ENCODE data around the gene SH3BP4. TPM values are rescaled to one million over a fixed set of nuclear protein-coding genes. Genes with fewer than 3 reads are reported as not detected.

SH3BP4 gene
- total RNA-seq, 2 experiments from 2014 or later, result 0.06 TPM; not detected in 1

- peaks cover 30% of the 10 kb centered on the region for H3K4me1 ChIP-seq (ENCODE audit: insufficient read depth, low read length, poor library complexity, severe bottlenecking)
- no peaks in the 10 kb centered on the region for H4K20me1 ChIP-seq (ENCODE audit: insufficient read depth, low read length)
- no peaks in the 10 kb centered on the region for H3K9me3 ChIP-seq (ENCODE audit: low read length)
- H3K36me3 ChIP-seq (ENCODE audit: insufficient read depth, low read length), result no peaks in the 10 kb centered on the region
- no peaks in the 10 kb centered on the region for H3K9me2 ChIP-seq (ENCODE audit: insufficient read depth, low read length)
- H3K4me3 ChIP-seq (ENCODE audit: low read depth, low read length, poor library complexity, severe bottlenecking), result peak overlapping the region; percentile 52
- no peak overlapping the region for H3K27ac ChIP-seq (ENCODE audit: low read depth, low read length, poor library complexity, severe bottlenecking)
- H2AFZ ChIP-seq (ENCODE audit: low read length), result peak overlapping the region; percentile 56; the same call in 1 of the 2 replicates
- H3K79me2 ChIP-seq (ENCODE audit: insufficient read depth, low read depth, low read length), result no peaks in the 10 kb centered on the region
- intact Hi-C loops (cut with micrococcal nuclease; ENCODE audit: unreplicated experiment), result no loop called here
- no TSS peak for BruUV-seq (replicated peaks)
- ChIA-PET POLR2A (interaction anchor here (0.7 kb wide), 1 partner anchor 14 kb away, joined by 3 read pairs; no protein-coding TSS in a partner anchor), CTCF (ENCODE audit: unreplicated experiment) (no interaction called here)
- H3K4me2 ChIP-seq (ENCODE audit: low read length), result peak overlapping the region; percentile 81
- no peak for TF ChIP-seq EZH2phosphoT487 (IDR thresholded peaks at IDR 0.05; ENCODE audit: borderline replicate concordance, low read depth, low read length)
- TF ChIP-seq, protein P1, sequence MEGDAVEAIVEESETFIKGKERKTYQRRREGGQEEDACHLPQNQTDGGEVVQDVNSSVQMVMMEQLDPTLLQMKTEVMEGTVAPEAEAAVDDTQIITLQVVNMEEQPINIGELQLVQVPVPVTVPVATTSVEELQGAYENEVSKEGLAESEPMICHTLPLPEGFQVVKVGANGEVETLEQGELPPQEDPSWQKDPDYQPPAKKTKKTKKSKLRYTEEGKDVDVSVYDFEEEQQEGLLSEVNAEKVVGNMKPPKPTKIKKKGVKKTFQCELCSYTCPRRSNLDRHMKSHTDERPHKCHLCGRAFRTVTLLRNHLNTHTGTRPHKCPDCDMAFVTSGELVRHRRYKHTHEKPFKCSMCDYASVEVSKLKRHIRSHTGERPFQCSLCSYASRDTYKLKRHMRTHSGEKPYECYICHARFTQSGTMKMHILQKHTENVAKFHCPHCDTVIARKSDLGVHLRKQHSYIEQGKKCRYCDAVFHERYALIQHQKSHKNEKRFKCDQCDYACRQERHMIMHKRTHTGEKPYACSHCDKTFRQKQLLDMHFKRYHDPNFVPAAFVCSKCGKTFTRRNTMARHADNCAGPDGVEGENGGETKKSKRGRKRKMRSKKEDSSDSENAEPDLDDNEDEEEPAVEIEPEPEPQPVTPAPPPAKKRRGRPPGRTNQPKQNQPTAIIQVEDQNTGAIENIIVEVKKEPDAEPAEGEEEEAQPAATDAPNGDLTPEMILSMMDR (conservative IDR thresholded peaks at IDR 0.05; ENCODE audit: low read length), result no peak
- no peak for DNase-seq (ENCODE audit: low spot score)
Measured at GRCh38 chr2:235044501-235045271, 92.9 kb downstream of the SH3BP4 start.

DNA sequence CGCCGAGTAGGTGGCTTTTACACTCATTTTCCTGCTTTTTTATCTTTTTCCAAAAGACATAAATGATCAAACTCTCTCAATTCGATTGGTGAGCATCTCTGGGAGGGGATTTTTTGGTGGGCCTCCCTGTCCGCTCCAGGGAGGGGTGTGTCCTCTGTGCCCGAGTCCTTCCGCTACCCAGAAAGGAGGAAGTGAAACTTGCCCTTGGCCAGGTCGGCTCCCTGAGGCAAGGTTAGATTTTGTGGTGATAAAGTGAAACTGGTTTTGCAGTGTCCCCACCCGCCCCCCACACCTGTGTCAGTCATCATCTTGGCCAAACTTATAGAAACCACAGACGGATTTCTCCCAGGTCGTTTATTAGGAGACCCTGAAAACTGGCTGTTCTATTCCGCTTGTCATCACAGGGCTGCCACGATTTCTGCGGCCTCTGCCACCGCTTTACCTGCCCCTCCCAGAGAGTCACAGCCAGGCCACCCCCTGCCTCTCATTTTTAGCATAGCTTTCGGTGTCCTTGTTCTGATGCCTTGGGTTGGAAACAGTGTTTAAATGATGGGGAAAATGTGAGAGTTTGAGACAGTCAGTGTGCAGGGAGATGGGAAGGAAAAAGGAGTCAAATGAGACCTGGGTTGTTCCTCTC lies 93.6 kb downstream of the SH3BP4 start:
- Histone ChIP-seq H4K20me1 (ENCODE audit: insufficient read depth, low read length) (no peaks in the 10 kb centered on the region), H3K36me3 (ENCODE audit: insufficient read depth, low read length) (no peaks in the 10 kb centered on the region), H3K27ac (ENCODE audit: low read depth, low read length, poor library complexity, severe bottlenecking) (peak overlapping the region; percentile 50), H3K9me2 (ENCODE audit: insufficient read depth, low read length) (no peaks in the 10 kb centered on the region), H3K4me2 (ENCODE audit: low read length) (peak overlapping the region; percentile 81), H2AFZ (ENCODE audit: low read length) (peak overlapping the region; percentile 56), H3K4me3 (ENCODE audit: low read depth, low read length, poor library complexity, severe bottlenecking) (peak overlapping the region; percentile 52), H3K9me3 (ENCODE audit: low read length) (no peaks in the 10 kb centered on the region), H3K4me1 (ENCODE audit: insufficient read depth, low read length, poor library complexity, severe bottlenecking) (peaks cover 30% of the 10 kb centered on the region), H3K79me2 (ENCODE audit: insufficient read depth, low read depth, low read length) (no peaks in the 10 kb centered on the region)
- ChIA-PET CTCF (ENCODE audit: unreplicated experiment) (no interaction called here), POLR2A (interaction anchor here (0.6 to 1.2 kb wide), 3 partner anchors 13 to 235 kb away, joined by 3 read pairs; no protein-coding TSS in a partner anchor)
- intact Hi-C loops (cut with micrococcal nuclease; ENCODE audit: unreplicated experiment), result no loop called here
- no peak for TF ChIP-seq EZH2phosphoT487 (IDR thresholded peaks at IDR 0.05; ENCODE audit: borderline replicate concordance, low read depth, low read length)
- TF ChIP-seq, protein P1 (conservative IDR thresholded peaks at IDR 0.05; ENCODE audit: low read length), result no peak
- BruUV-seq (replicated peaks), result no TSS peak
- peak; percentile 90 for DNase-seq (ENCODE audit: low spot score)
